ENCODE data around the gene FAM236A. TPM values are rescaled to one million over a fixed set of nuclear protein-coding genes. Genes with fewer than 3 reads are reported as not detected.
"Not testable (repeated sequence)": the region's sequence is repeated elsewhere in the genome, so short reads cannot be mapped to it uniquely, and the experiment has no call there.

FAM236A gene
- total and polyA plus RNA-seq, 10 of the 15 experiments (the other 5 are each of a cell fraction or from before 2014, with no cell fraction given) = not detected

DNA sequence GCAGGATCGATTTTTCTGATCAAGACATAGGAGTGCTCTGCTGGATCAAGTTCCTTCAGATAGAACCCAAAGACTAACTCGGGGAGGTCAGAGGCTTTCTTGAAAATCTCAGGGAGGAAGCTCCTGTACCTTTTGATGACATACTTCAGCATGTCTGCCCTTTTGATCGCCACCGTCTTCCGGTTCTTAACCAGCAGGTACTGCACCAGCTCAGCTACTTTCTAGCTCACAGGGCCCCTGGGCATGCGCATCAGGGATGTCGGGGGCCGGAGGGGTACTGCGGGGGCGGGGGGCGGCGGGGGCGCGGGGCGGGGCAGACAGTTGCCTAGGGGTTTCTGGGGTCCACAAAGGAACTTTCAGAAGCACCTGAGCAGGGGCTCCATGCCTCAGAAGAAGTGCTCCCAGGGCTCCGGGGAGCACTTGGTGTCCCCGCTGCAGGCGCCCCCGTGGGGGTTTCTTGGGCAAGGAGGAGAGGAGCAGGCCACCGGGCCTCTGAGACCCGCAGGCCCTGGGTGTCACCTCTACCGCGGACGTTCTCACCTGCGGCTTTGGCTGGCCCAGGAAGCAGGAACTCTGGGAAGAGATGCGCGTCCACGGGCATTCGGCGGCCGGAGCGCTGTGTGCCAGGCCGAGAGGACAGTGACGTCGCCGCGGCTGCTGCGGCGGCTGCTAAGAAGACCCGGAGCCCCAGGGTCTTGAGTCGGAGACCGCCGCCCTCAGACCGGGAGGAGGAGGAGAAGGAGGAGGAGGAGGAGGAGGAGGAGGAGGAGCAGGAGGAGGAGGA, 5.2 kb downstream of the FAM236A start:
- H3K4me1 ChIP-seq (ENCODE audit: control insufficient read depth, insufficient read depth, low read length); H3K9me3 ChIP-seq (replicated peaks; ENCODE audit: control insufficient read depth, insufficient read depth, low read length); intact Hi-C loops (cut with micrococcal nuclease; ENCODE audit: unreplicated experiment); DNase-seq (ENCODE audit: low read depth, low spot score); H3K4me2 ChIP-seq (ENCODE audit: control insufficient read depth, insufficient read depth); H3K27me3 ChIP-seq (replicated peaks in 1 of 2; ENCODE audit: control insufficient read depth in 2 of 2, insufficient read depth in 2 of 2, low read length in 1 of 2); BruUV-seq (replicated peaks); in situ Hi-C loops (cut with MboI); RAD21 ChIA-PET (ENCODE audit: unreplicated experiment); H2AFZ ChIP-seq (ENCODE audit: control insufficient read depth, low read depth, low read length); H3K4me3 ChIP-seq; POLR2A ChIA-PET; H3K79me2 ChIP-seq (ENCODE audit: control insufficient read depth, insufficient read depth, low read length); SMC1A ChIA-PET (ENCODE audit: uncharacterized antibody, unreplicated experiment); H3K27ac ChIP-seq (ENCODE audit: control insufficient read depth, insufficient read depth); H3K9ac ChIP-seq (ENCODE audit: control insufficient read depth, insufficient read depth, low read length); H3K36me3 ChIP-seq (ENCODE audit: control insufficient read depth in 2 of 2, insufficient read depth in 2 of 2, low read length in 1 of 2); H4K20me1 ChIP-seq (ENCODE audit: control insufficient read depth, insufficient read depth); CTCF ChIA-PET: not testable (repeated sequence)
- ATAC-seq = peak; percentile 71
- FAIRE-seq = peak; percentile 49
- WGBS (ENCODE audit: insufficient coverage, insufficient replicate concordance, low lambda C conversion rate, missing lambda C conversion rate) = no CpG with 5 or more reads among the region's 44 CpGs

DNA sequence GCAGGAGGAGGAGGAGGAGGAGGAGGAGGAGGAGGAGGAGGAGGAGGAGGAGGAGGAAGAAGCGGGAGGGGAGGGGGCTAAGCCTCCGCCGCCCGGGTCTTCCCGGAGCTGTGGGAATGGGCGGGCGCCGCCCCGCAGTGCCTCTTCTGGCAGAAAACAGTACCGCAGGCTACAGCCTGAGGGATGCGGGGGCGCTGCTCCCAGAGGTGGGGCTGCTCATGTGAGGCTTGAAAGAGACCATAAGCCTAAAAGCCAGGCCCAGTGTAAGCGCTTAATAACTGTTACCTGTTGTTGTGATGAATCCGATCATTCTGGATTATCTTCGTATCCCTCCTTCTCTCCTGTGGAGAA, 5.8 kb downstream of the FAM236A start, which contains the start of gene DMRTC1:
TSS of gene DMRTC1 (minus strand) at position 19 of the 351 bp plus-strand sequence. CDS start 68,143 bp downstream, outside the sequence.
- SMC1A ChIA-PET (ENCODE audit: uncharacterized antibody, unreplicated experiment); H3K4me1 ChIP-seq (ENCODE audit: control insufficient read depth, insufficient read depth, low read length); H3K36me3 ChIP-seq (ENCODE audit: control insufficient read depth in 2 of 2, insufficient read depth in 2 of 2, low read length in 1 of 2); CTCF ChIA-PET; H3K4me3 ChIP-seq; RAD21 ChIA-PET (ENCODE audit: unreplicated experiment); FAIRE-seq; H3K79me2 ChIP-seq (ENCODE audit: control insufficient read depth, insufficient read depth, low read length); H3K9ac ChIP-seq (ENCODE audit: control insufficient read depth, insufficient read depth, low read length); in situ Hi-C loops (cut with MboI); H4K20me1 ChIP-seq (ENCODE audit: control insufficient read depth, insufficient read depth); H2AFZ ChIP-seq (ENCODE audit: control insufficient read depth, low read depth, low read length); BruUV-seq (replicated peaks); H3K9me3 ChIP-seq (replicated peaks; ENCODE audit: control insufficient read depth, insufficient read depth, low read length); H3K27ac ChIP-seq (ENCODE audit: control insufficient read depth, insufficient read depth); H3K4me2 ChIP-seq (ENCODE audit: control insufficient read depth, insufficient read depth); POLR2A ChIA-PET; intact Hi-C loops (cut with micrococcal nuclease; ENCODE audit: unreplicated experiment); H3K27me3 ChIP-seq (replicated peaks in 1 of 2; ENCODE audit: control insufficient read depth in 2 of 2, insufficient read depth in 2 of 2, low read length in 1 of 2); DNase-seq (ENCODE audit: low read depth, low spot score): not testable (repeated sequence)
- no CpG with 5 or more reads among the region's 15 CpGs for WGBS (ENCODE audit: insufficient coverage, insufficient replicate concordance, low lambda C conversion rate, missing lambda C conversion rate)
- ATAC-seq = peak; percentile 86

DNA sequence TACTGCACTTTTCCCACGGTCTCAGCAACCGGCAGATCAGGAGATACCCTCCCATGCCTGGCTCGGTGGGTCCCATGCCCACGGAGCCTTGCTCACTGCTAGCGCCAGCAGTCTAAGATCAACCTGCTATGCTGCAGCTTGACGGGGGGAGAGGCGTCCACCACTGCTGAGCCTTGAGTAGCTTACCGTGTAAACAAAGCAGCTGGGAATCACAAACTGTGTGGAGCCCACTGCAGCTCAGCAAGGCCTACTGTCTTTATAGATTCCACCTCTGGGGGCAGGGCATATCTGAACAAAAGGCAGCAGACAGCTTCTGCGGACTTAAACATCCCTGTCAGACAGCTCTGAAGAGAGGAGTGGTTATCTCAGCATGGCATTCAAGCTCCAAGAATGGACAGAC, 22.0 kb downstream of the FAM236A start:
- H3K9ac ChIP-seq (ENCODE audit: control insufficient read depth, insufficient read depth, low read length); H3K4me3 ChIP-seq; intact Hi-C loops (cut with micrococcal nuclease; ENCODE audit: unreplicated experiment); H3K27me3 ChIP-seq (replicated peaks in 1 of 2; ENCODE audit: control insufficient read depth in 2 of 2, insufficient read depth in 2 of 2, low read length in 1 of 2); H3K4me2 ChIP-seq (ENCODE audit: control insufficient read depth, insufficient read depth); H3K79me2 ChIP-seq (ENCODE audit: control insufficient read depth, insufficient read depth, low read length); DNase-seq (ENCODE audit: low read depth, low spot score); ATAC-seq; H2AFZ ChIP-seq (ENCODE audit: control insufficient read depth, low read depth, low read length); RAD21 ChIA-PET (ENCODE audit: unreplicated experiment); SMC1A ChIA-PET (ENCODE audit: uncharacterized antibody, unreplicated experiment); POLR2A ChIA-PET; BruUV-seq (replicated peaks); FAIRE-seq; in situ Hi-C loops (cut with MboI); H3K27ac ChIP-seq (ENCODE audit: control insufficient read depth, insufficient read depth); CTCF ChIA-PET; H3K4me1 ChIP-seq (ENCODE audit: control insufficient read depth, insufficient read depth, low read length); H3K36me3 ChIP-seq (ENCODE audit: control insufficient read depth in 2 of 2, insufficient read depth in 2 of 2, low read length in 1 of 2); H4K20me1 ChIP-seq (ENCODE audit: control insufficient read depth, insufficient read depth); H3K9me3 ChIP-seq (replicated peaks; ENCODE audit: control insufficient read depth, insufficient read depth, low read length): not testable (repeated sequence)
- WGBS (ENCODE audit: insufficient coverage, insufficient replicate concordance, low lambda C conversion rate, missing lambda C conversion rate) = no CpG with 5 or more reads among the region's 9 CpGs

DNA sequence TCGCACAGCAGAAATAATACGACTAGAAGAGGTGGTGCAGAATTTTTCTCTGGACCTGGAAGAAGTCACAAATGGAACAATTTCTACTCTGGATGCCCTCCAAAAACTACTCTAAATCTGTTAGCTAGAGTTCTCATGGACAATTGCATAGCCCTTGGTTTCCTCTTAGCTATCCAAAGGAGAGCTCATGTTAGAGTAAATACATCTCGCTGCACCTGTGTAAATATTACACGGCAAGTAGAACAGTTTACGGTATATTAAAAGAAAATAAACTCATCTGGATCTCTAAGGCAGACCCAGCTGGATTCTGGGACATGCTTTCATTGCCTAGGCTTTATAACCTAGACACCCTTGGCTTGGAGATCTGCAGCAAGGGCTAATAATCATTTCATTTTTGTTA, 33.9 kb downstream of the FAM236A start:
- H3K79me2 ChIP-seq (ENCODE audit: control insufficient read depth, insufficient read depth, low read length); RAD21 ChIA-PET (ENCODE audit: unreplicated experiment); DNase-seq (ENCODE audit: low read depth, low spot score); H3K9ac ChIP-seq (ENCODE audit: control insufficient read depth, insufficient read depth, low read length); in situ Hi-C loops (cut with MboI); H3K9me3 ChIP-seq (replicated peaks; ENCODE audit: control insufficient read depth, insufficient read depth, low read length); CTCF ChIA-PET; FAIRE-seq; H2AFZ ChIP-seq (ENCODE audit: control insufficient read depth, low read depth, low read length); H3K27ac ChIP-seq (ENCODE audit: control insufficient read depth, insufficient read depth); H3K36me3 ChIP-seq (ENCODE audit: control insufficient read depth in 2 of 2, insufficient read depth in 2 of 2, low read length in 1 of 2); H3K4me2 ChIP-seq (ENCODE audit: control insufficient read depth, insufficient read depth); H3K4me1 ChIP-seq (ENCODE audit: control insufficient read depth, insufficient read depth, low read length); POLR2A ChIA-PET; intact Hi-C loops (cut with micrococcal nuclease; ENCODE audit: unreplicated experiment); H4K20me1 ChIP-seq (ENCODE audit: control insufficient read depth, insufficient read depth); H3K27me3 ChIP-seq (replicated peaks in 1 of 2; ENCODE audit: control insufficient read depth in 2 of 2, insufficient read depth in 2 of 2, low read length in 1 of 2); SMC1A ChIA-PET (ENCODE audit: uncharacterized antibody, unreplicated experiment); ATAC-seq; BruUV-seq (replicated peaks); H3K4me3 ChIP-seq: not testable (repeated sequence)
- WGBS (ENCODE audit: insufficient coverage, insufficient replicate concordance, low lambda C conversion rate, missing lambda C conversion rate) = no CpG with 5 or more reads among the region's 5 CpGs

All from GM12878 (cell line).